ENCODE results near the gene DSCAML1. TPM values are rescaled to one million over a fixed set of nuclear protein-coding genes. Genes with fewer than 3 reads are reported as not detected.

Gene DSCAML1
- total RNA-seq, 1 experiment from 2014 or later = not detected

DNA sequence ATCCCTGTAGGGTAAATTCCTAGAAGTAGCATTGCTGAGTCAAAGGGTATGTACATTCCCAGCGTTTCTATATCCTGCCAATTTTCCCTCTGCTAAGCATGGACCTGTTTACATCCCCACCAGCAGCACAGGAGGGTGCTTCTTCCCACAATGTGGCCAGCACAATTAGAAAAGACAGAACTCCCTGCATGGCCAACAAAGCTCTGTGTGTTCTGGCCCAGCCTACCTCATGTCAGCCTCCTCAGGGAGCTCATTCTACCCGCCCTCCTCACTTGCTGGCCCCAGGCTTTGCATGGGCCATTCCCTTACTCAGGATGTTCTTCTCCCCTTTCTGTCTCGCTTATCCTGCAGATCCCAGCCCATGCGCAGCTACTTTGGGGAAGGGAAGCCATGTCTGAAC, 186.1 kb downstream of the DSCAML1 start:
- peak; percentile 73 for DNase-seq (ENCODE audit: low read depth)

DNA sequence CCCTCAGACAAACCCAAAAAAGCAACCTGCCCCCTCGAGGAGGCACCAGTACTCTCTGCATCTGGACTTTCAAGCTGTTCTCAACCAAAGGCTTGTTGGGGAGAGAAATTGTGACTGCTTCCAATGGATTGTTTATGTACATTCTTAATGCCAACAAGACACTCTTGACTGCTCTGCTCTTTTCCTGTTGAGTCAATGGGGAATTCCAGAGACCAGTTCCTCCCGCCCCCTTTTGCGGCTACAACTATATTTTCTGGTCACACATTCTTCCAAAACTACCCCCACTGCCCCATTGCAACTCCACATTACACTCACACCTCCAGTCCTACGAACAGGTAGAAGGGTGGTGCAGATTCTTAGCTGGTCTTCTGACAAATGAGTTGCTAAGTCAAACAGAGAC, 187.0 kb downstream of the DSCAML1 start:
- DNase-seq (ENCODE audit: low read depth) = peak; percentile 84

DNA sequence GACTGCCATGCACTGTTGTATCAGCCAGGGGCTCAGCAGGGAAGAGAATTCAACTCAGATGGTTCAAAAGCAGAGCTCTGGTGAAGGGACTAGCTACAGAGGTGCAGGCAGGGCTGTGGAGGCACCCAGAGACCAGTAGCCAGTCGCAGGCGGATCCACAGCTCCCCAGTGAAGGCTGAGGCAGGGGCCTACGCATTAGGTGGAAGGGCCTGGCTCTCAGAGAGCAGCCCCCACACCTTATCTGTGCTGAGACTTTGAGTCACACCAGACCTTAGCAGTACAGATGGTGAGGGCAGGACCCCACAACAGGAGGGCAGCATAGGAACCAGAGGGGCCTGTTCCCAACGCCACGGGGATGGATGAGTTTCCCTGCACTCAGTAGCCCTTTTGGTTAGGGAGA, 189.6 kb downstream of the DSCAML1 start:
- no peak for DNase-seq (ENCODE audit: low read depth)

DNA sequence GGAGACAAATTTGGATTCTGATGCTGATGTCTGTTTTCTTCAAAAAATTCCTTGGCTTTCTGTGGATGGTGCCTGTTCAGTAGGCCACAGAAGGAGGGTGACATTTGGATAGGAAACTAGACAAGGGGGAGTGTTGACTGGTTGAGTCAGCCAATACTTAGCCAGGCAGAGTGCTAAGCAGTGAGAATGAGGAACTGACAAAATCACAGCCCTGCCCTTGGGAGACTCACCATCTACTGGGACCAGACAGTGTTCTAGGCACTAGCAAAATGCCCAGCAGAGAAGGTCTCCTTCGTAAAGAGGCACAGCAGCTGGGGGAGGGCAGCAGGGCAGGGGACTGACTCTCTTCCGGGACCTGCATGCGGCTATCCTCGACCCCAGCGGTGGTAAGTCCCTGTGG, 190.2 kb downstream of the DSCAML1 start:
- DNase-seq (ENCODE audit: low read depth) = no peak

DNA sequence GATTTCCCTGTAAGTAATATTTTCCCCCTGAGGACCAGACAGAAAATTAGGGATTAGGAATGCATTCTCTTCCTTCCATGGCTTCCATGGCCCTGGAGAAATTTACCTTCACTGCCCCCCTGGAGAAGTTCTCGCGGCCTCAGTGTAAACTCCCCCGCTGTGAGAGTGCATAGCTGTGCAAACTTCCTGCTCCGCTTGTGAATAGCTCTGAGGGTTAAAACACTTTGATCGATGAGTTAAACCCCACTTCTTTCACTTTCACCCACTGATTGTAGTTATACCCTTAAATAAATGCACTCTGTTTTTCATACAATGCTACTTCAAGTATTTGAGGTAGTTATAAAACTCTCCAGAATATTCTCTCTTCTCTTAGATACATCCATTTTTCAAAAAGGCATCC, 190.8 kb downstream of the DSCAML1 start:
- no peak for DNase-seq (ENCODE audit: low read depth)

DNA sequence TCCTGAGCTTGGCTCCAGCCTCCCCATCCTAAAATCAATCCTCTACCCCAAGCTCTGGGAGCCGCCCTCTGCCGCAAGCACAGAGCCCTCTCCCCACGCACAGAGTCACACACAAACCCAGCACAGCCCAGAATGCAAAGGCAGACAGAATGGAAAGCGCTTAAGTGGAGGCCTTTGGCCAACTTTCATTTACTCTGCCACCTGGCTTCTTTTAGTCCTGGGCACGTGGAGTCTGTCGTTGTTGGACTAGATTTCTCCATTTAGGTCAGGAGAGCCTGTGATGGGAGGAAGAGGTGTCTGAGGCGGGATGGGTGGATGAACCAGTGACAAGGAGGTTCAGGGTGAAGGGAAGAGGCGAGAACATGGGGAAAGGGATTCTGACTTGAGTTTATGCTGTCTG, 191.7 kb downstream of the DSCAML1 start:
- no peak for DNase-seq (ENCODE audit: low read depth)

DNA sequence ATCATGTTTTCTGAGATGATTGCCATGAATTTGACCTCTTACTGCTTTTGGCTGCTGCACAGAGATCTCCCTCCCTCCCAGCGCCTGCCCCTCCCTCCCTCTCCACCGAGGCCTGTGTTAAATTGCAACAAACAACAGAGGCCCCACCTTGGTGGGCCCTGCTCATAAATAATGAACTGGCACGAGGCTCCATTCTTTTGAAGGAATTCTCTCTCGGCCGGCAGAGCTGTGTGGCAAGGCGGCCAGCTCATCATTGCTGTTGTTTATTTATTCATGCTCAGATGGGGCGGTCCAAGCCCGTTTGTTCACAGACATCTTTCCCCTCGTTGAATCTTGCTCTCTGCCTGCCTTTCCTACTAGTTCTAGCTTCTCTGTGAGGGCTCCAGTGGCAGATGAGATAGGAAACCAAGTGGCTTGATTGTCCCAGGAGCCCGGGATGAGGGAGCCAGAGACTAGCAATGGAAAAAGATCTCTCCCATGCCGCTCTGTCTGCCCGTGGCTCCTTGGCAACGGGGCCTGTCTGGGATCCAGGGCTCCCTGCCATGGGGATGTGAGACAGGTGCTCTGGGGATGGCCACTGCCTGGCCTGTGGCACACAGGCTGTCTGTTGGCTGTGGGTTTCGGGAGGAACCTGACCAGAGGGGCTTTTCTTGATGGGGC, 192.6 kb downstream of the DSCAML1 start:
- DNase-seq (ENCODE audit: low read depth) = peak; percentile 52

DNA sequence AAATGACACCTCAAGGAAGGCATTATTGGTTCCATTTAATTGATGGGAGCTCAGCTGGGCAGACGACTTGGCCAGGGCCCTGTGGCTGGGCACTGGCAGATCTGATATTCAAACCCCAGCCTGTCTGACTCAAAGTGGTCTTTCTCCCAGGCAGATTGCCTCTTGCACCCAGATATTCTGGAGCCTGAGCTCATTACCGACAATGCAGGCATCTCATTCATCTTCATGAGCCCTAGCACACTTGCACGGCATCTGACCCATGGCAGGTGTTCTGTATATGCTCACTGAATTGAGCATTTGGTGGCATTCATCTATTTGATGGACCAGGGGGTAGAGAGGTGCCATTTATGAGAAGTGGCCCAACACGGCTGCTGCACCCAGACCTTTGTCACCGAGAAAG, 193.1 kb downstream of the DSCAML1 start:
- DNase-seq (ENCODE audit: low read depth) = no peak

DNA sequence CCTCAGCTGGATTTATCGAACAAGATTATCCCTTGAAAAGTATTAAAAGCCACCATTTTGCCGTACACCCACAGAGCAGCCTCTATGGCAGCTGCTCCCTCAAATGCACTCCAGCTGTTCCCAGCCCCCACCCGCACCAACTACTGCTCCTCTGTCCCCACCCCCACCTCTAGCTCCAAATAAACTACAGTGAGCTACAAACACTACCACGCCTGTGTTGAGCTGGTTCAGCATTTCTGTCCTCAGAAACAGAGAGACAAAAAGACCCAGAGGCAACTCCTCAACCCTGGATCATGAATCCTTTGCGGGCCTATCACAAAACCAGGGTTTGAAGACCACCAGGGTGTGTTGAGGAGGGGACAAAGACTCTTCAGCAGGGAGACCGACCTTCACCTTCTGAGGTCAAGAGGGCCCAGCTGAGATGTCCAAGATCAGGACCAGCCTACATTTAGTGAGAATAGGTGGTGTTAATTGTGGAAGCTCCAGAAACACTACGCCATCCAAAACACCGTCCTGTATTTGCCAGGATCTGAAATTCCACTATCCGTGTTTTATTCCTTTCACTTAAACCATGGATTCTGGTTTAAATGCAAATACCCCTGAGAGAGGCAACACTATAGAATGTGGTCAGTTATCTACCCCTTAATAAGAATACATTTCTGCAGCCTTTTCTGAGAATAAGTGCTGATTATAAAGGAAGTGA, 195.9 kb downstream of the DSCAML1 start:
- no peak for DNase-seq (ENCODE audit: low read depth)

DNA sequence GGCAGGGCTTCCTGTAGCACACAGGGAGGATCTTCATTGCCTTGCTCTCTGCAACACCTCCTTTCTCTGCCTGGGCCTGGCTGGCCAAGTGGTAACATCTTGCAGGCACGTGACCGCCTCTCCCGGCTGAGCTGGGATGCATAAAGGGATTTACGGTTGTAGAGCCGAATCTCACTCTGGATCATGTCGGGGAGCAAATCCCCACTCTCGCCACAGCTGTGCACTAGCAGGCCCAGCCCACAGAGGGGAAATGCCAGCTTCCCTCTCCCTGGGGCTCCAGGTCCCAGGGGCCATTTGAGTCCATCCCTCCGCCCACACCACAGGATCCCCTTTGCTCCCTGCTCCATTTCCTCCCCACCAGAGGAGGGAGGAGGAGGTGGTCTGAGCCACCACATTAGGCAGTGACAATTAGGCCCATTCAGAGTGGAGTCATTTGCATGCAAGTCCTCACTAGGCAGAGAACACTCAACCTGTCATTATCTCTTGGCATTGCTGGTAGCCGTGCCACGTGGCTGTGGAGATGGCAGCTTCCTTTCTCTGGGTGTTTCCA, 196.7 kb downstream of the DSCAML1 start:
- no peak for DNase-seq (ENCODE audit: low read depth)

DNA sequence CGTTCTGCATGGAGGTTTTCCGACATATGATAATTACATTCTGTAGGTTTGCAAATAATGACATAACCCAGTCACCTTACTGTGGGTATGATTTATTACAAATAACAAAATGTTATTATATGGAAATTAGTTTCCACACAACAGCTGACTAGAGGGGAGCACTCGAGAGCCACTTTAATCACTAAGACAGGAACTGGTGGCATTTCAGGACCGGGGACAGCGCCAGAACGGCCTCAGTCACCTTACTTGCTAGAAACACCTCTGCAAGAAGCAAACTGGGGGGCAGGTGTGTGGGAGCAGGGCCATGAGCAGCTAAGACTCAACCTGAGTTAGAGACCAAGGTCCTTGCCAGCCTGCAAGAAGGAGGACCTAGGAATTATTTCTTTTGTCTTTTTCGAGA, 199.9 kb downstream of the DSCAML1 start:
- peak; percentile 63 for DNase-seq (ENCODE audit: low read depth)

DNA sequence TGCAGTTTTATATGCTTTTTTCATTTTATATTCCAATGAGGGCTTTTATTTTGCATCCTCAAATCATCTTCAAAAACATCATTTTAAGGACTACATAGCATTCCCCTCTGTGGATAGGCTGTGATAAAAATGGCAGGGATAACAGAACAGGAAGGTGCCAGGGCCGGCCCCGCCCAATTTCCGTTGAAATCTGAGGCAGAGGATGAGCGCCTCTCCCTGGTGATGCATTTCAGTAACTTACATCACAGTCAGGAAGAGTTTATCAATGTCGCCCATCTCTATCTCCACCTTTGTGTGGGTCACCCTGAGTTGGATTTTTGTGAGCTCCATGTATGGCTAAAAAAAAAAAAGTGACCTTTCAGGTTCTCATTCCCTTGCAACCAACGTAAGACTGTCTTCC, 201.6 kb downstream of the DSCAML1 start:
- DNase-seq (ENCODE audit: low read depth) = no peak

DNA sequence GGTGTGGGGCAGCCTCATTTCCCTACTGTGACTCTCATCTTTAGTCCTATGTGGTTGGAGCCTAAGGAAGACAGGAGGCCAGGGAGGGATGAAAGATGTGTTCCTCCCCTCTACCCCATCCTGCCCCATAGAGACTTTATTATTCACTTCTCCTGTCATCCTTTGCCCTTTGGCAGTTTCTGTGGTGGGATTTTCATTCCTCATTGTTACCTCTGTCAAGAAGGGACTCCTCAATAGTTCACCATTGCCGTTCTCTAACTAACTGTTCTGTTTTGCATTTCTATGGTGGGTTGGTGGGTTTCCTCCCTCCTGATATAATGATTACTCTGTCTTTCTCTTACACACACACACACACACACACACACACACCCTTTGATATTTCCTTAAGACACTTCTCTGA, 202.3 kb downstream of the DSCAML1 start:
- no peak for DNase-seq (ENCODE audit: low read depth)

DNA sequence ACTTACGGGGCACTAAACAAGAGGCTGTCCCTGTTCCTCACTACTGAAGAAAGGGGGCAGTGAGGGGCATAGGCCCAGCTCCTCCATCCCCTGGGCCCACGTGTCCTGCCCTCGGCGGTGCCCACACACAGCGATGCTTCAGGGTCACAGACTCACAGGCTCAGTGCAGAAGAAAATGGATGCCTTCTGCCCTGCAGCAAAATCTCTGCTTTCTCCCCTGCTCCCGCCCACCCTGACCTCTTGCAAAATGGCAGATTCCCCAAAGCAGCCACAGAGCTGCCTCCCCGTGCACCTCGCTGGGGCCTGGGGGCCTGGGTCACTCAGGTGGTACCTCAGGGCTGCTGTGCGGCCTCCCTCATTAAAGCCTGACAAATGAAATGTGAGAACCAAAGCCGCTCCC, 204.0 kb downstream of the DSCAML1 start:
- DNase-seq (ENCODE audit: low read depth) = no peak

DNA sequence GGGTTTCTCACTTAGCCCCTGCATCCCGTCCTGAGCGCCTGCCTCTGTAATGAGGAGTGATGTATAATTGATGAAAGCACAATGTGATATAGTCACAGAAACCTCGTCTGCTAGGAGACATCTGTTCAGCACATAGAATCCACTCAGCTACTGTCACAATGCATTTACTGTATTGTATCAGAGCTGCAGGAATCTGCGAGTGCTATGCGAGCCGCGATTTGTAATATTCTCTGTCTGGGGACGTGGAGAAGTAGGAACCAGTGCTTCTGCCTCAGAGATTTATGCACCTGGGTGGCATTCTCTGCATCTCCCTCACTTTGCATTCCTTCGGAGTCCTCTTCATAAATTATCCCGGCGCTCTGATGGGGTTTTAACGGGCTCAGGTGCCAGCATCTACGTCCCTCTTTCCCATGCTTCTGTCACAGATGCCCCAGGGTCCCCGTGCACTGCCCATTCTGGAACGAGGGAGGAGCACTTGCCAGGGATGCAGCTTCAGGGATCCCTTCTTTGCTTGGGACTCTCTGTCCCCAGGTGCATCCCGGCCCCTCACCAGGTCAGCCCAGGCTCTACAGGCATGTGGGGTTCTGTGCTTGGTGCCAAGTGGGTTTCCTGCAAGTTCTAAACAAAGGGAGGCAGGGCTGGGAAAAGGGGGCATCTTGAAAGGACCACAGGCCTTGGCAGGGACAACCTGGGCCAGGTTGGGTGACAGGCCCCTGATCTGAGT, 205.5 kb downstream of the DSCAML1 start:
- DNase-seq (ENCODE audit: low read depth) = no peak

DNA sequence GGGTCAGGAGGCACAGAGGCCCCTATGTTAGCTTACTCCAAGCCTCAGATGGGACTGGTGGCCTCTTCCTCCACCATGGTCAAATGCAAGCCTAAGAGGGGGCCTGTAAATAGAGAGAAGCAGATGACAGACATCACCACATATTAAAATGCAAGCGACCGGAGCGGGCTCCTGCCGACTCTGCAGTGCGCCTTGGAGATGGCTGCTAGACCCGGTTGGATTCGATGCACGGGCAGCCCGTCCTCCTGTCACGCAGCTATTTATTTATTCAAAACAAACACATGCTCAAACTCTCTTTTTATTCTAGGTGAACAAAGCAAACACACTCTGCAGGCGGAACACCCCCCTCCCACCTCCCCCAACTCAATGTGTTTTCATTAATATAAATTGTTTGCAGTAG, 208.0 kb downstream of the DSCAML1 start:
- DNase-seq (ENCODE audit: low read depth) = no peak

DNA sequence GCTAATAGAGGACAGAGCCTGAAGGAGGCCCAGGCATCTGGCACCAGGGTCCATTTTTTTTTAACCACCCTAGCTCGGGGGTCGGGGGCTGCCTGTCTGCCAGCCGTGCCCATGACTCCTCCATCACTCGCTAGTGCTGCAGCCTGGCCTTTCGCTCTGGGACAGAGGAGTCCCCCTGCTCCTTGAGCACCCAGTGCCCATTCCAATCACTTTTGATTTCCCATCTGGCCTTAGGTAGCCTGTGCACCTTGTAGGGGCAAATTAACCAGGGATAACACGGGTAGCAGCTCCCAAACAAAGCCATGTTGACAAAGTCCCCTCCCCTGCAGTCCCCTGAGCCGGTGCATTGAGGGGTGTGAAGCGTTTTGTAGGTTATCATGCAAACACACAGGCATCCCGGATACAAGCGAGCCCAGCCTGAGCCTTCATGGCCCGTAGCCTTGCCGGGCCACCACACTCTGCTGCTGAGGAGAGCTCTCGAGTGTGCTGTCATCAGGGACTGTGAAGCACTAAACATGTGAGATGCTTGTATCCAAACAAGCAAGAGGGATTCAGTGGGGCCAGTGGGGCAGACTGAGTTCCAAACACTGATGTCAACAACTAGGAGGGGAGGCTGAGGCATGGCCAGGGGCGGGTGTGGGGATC, 208.7 kb downstream of the DSCAML1 start:
- no peak for DNase-seq (ENCODE audit: low read depth)

DNA sequence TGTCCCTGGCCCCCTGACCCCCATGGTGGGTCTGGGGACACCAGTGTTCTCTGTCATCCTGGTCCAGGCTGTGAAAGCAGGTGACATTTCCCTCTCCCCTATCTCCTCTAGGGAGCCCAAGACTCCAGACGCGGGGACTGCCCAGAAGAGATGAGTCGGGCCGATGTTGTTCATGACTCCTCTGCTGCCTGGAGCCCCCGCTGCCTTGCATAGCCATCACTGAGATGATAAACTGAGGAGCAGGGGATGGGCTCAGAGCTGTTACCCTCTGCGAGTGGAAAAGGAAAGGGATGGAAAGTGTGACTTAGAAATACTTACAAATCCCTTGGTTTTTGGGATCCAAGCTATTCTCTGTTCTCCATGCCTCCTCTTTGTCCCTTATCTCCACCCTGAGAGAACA, 209.6 kb downstream of the DSCAML1 start:
- DNase-seq (ENCODE audit: low read depth) = no peak

DNA sequence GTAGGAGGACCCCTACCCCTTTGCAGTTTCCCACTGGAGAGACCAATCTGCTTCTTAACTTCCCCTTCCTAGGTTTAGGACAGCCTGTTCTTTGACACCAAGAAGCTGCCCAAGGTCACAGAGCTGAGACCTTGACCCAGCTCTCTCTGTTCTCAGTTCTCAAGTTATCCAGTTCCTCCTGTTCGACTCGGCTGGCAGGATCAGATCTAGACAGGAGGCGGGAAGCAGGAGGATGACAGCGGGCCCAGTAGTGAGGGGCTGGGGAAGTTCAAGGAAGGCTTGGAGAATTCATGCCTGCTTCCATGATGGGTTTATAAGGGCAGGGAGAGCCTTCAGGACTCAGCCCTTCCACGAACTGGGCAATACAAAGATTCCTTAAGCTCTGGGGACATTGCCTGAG, 210.6 kb downstream of the DSCAML1 start:
- no peak for DNase-seq (ENCODE audit: low read depth)

DNA sequence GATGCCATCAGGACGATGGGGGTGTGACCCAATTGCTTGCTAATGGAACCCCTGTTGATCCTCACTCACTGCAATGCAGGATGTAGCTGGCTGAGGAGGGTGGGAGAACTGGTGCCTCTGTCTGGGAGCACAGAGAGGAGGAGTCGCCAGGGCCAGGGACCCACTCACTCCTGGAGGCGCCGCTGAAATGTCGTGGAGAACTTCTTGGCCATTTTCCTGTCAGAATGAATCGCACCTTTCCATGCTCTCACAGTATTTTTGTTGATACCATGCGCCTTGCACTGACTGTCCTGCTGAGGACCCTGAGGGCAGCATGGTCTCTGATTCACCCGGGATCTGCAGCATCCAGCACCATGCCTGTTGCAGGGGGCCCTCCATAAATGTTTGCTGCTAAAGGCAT, 211.4 kb downstream of the DSCAML1 start:
- DNase-seq (ENCODE audit: low read depth) = no peak

DNA sequence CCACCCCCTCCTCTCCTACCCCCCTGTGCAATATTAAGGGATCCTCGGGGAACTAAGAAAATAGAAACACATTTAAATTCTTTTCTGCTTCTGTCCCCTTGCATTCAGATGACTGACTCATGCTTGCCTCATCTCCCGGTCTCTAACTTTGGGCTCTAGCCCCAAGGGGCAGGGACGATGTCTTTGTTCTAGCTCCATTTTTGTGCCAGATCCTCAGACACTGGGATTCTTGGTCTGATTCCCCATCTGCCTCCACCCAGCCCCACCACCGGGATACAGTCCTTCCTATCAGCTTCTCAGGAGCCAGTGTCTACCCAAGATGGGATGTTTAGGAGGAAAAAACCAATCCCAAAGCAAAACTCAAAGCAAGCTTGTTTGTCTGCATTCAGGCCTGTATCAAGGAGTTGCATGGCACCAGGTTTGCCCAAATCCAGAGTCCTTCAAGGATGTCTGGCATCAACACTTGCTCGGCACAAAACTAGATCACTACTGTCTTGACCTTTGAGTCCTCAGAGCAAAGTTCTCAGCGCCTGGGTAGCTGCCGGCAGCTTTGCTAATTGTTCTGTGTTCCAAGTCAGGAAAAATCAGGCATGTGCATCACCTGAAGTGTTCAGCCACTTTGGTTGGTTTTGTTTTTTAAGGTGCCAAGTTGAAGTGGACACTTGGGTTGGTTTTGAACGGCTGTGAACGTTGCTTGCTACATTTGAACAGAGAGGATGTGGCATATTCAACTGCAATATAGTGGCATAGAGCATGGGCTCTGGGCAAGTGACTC, 212.8 kb downstream of the DSCAML1 start:
- DNase-seq (ENCODE audit: low read depth) = peak; percentile 42
